ENCODE measurements around the gene B3GNT9. TPM values are rescaled to one million over a fixed set of nuclear protein-coding genes. Genes with fewer than 3 reads are reported as not detected.

B3GNT9 gene
- 1 to 10 TPM in 5 of 6 experiments, under 1 TPM in 1; 0.95 to 3.9 (median 1.7) TPM for total RNA-seq
- long read RNA-seq, result 0 reads

GRCh38 chr16:67150833-67151396 is at the start of gene B3GNT9:
TSS of gene B3GNT9 (minus strand) at chr16:67150998. CDS start at chr16:67150485, 513 bp downstream.
- Histone ChIP-seq H3K4me1 (peaks cover 0 to 27% (median 2%) of the 10 kb centered on the region in 4 donors), H3K9me3 (no peaks in the 10 kb centered on the region), H3K27ac (peak within 1 kb of the TSS; percentile 26 to 54 (median 40)), H3K27me3 (no peaks in the 10 kb centered on the region), H3K36me3 (peaks cover 0 to 27% (median 12%) of the 10 kb centered on the region in 4 donors), H3K4me3 (peak within 1 kb of the TSS; percentile 47 to 54 (median 48))
- ATAC-seq (peak; percentile 45 to 57 (median 50)), DNase-seq (peak in 2 of 3 donors; percentile 70 to 73)
- intact Hi-C loops (cut with DNase I), result loop anchor here (10.0 kb wide), 3 partner anchors 46 to 176 kb away; partner anchors contain the start of gene PHAF1 (in 1 of the 2)
- TF ChIP-seq CTCF (IDR thresholded peaks at IDR 0.05) (no peak), POLR2A (IDR thresholded peaks at IDR 0.05) (no peak)
- 4% methylated on average over 14 of the region's 34 CpGs for WGBS (ENCODE audit: insufficient coverage, low coverage, low lambda C conversion rate, missing lambda C conversion rate)

GRCh38 chr16:67200491-67200890 is 49.7 kb upstream of the B3GNT9 start:
- Histone ChIP-seq H3K4me1 (peaks cover 0 to 7% (median 0%) of the 10 kb centered on the region in 4 donors), H3K27me3 (no peaks in the 10 kb centered on the region), H3K27ac (no peak overlapping the region), H3K4me3 (no peak overlapping the region), H3K36me3 (peaks cover 0 to 32% (median 8%) of the 10 kb centered on the region in 4 donors), H3K9me3 (no peaks in the 10 kb centered on the region)
- intact Hi-C loops (cut with DNase I), result no loop called here
- no peak for TF ChIP-seq POLR2A (IDR thresholded peaks at IDR 0.05)
- no peak for TF ChIP-seq CTCF (IDR thresholded peaks at IDR 0.05)
- DNase-seq (no peak), ATAC-seq (no peak)
- no CpG with 5 or more reads among the region's 8 CpGs for WGBS (ENCODE audit: insufficient coverage, low coverage, low lambda C conversion rate, missing lambda C conversion rate)

GRCh38 chr16:67199808-67200198 is 49.0 kb upstream of the B3GNT9 start:
- no peak overlapping the region for H3K27ac ChIP-seq
- ATAC-seq, result peak; percentile 1 to 12 (median 5)

More at GRCh38 chr16:67199808-67200198, 49.0 kb upstream of the B3GNT9 start:
- intact Hi-C loops (cut with DNase I), result loop anchor here in 1 of 2 donors (5.0 kb wide), 1 partner anchor 32 kb away; no protein-coding TSS in a partner anchor
- no peak for DNase-seq
- WGBS (ENCODE audit: insufficient coverage, low coverage, low lambda C conversion rate, missing lambda C conversion rate), result 40% methylated on average over 5 of the region's 22 CpGs
- Histone ChIP-seq H3K9me3 (no peaks in the 10 kb centered on the region), H3K4me1 (peaks cover 0 to 7% (median 0%) of the 10 kb centered on the region in 4 donors), H3K4me3 (peak overlapping the region; percentile 30 to 58 (median 51)), H3K27me3 (no peaks in the 10 kb centered on the region), H3K36me3 (peaks cover 0 to 39% (median 14%) of the 10 kb centered on the region in 4 donors)
- no peak for TF ChIP-seq CTCF (IDR thresholded peaks at IDR 0.05)
- TF ChIP-seq POLR2A (IDR thresholded peaks at IDR 0.05), result no peak
